Measurements from ENCODE around the gene HSPA12B.

HSPA12B gene

GRCh38 chr20:3692706-3693294 lies 39.7 kb upstream of the HSPA12B start:
- Histone ChIP-seq H3K79me2 (ENCODE audit: control insufficient read depth, low read length) (no peaks in the 10 kb centered on the region), H3F3A (ENCODE audit: control insufficient read depth, insufficient read depth) (no peaks in the 10 kb centered on the region), H3K4me2 (ENCODE audit: low read length) (no peak overlapping the region), H3K4me1 (ENCODE audit: control insufficient read depth, low read length) (no peaks in the 10 kb centered on the region), H3K27ac (ENCODE audit: low read depth, low read length) (no peak overlapping the region), H3K9me2 (replicated peaks; ENCODE audit: control insufficient read depth, low read length) (no peaks in the 10 kb centered on the region), H3K36me3 (ENCODE audit: control insufficient read depth, low read length) (no peaks in the 10 kb centered on the region), H4K20me1 (ENCODE audit: control insufficient read depth, insufficient read depth, low read depth, low read length) (no peaks in the 10 kb centered on the region), H3K9me3 (ENCODE audit: control insufficient read depth, insufficient read depth, low read length) (peaks cover 6% of the 10 kb centered on the region; the same call in 1 of the 2 replicates), H3K4me3 (ENCODE audit: low read length) (no peak overlapping the region), H3K27me3 (ENCODE audit: control insufficient read depth, low read length) (no peaks in the 10 kb centered on the region)
- TF ChIP-seq EZH2phosphoT487 (IDR thresholded peaks at IDR 0.05; ENCODE audit: borderline replicate concordance, low read length), result no peak
- no peak for TF ChIP-seq CTCF (IDR thresholded peaks at IDR 0.05; ENCODE audit: low read depth, low read length, poor library complexity, severe bottlenecking)

- Histone ChIP-seq H3K4me3 (ENCODE audit: low read length) (no peak overlapping the region), H4K20me1 (ENCODE audit: control insufficient read depth, insufficient read depth, low read depth, low read length) (no peaks in the 10 kb centered on the region), H3K79me2 (ENCODE audit: control insufficient read depth, low read length) (no peaks in the 10 kb centered on the region), H3K4me2 (ENCODE audit: low read length) (no peak overlapping the region), H3K9me3 (ENCODE audit: control insufficient read depth, insufficient read depth, low read length) (peaks cover 6% of the 10 kb centered on the region; the same call in 1 of the 2 replicates), H3K27ac (ENCODE audit: low read depth, low read length) (no peak overlapping the region), H3F3A (ENCODE audit: control insufficient read depth, insufficient read depth) (no peaks in the 10 kb centered on the region), H3K9me2 (replicated peaks; ENCODE audit: control insufficient read depth, low read length) (no peaks in the 10 kb centered on the region), H3K4me1 (ENCODE audit: control insufficient read depth, low read length) (no peaks in the 10 kb centered on the region), H3K27me3 (ENCODE audit: control insufficient read depth, low read length) (no peaks in the 10 kb centered on the region), H3K36me3 (ENCODE audit: control insufficient read depth, low read length) (no peaks in the 10 kb centered on the region)
- TF ChIP-seq EZH2phosphoT487 (IDR thresholded peaks at IDR 0.05; ENCODE audit: borderline replicate concordance, low read length) (no peak), CTCF (IDR thresholded peaks at IDR 0.05; ENCODE audit: low read depth, low read length, poor library complexity, severe bottlenecking) (no peak)
Measured at GRCh38 chr20:3693376-3693775, 39.1 kb upstream of the HSPA12B start.

- H3K79me2 ChIP-seq (ENCODE audit: control insufficient read depth, low read length), result no peaks in the 10 kb centered on the region
- no peak overlapping the region for H3K27ac ChIP-seq (ENCODE audit: low read depth, low read length)
- H3K4me3 ChIP-seq (ENCODE audit: low read length), result no peak overlapping the region
- no peaks in the 10 kb centered on the region for H3K9me2 ChIP-seq (replicated peaks; ENCODE audit: control insufficient read depth, low read length)
- H4K20me1 ChIP-seq (ENCODE audit: control insufficient read depth, insufficient read depth, low read depth, low read length), result no peaks in the 10 kb centered on the region
- no peaks in the 10 kb centered on the region for H3K36me3 ChIP-seq (ENCODE audit: control insufficient read depth, low read length)
- no peak overlapping the region for H3K4me2 ChIP-seq (ENCODE audit: low read length)
- TF ChIP-seq CTCF (IDR thresholded peaks at IDR 0.05; ENCODE audit: low read depth, low read length, poor library complexity, severe bottlenecking), result no peak
- TF ChIP-seq EZH2phosphoT487 (IDR thresholded peaks at IDR 0.05; ENCODE audit: borderline replicate concordance, low read length), result no peak
- peaks cover 6% of the 10 kb centered on the region; the same call in 1 of the 2 replicates for H3K9me3 ChIP-seq (ENCODE audit: control insufficient read depth, insufficient read depth, low read length)
- no peaks in the 10 kb centered on the region for H3F3A ChIP-seq (ENCODE audit: control insufficient read depth, insufficient read depth)
- no peaks in the 10 kb centered on the region for H3K27me3 ChIP-seq (ENCODE audit: control insufficient read depth, low read length)
- H3K4me1 ChIP-seq (ENCODE audit: control insufficient read depth, low read length), result no peaks in the 10 kb centered on the region
Measured at GRCh38 chr20:3694864-3695263, 37.6 kb upstream of the HSPA12B start.
